ENCODE results near the gene IGLL5.
"Not testable (repeated sequence)": the region's sequence is repeated elsewhere in the genome, so short reads cannot be mapped to it uniquely, and the experiment has no call there.

Gene IGLL5

GRCh38 chr22:22912988-22913253 is 25.3 kb downstream of the IGLL5 start:
- DNase-seq, result no peak

DNA sequence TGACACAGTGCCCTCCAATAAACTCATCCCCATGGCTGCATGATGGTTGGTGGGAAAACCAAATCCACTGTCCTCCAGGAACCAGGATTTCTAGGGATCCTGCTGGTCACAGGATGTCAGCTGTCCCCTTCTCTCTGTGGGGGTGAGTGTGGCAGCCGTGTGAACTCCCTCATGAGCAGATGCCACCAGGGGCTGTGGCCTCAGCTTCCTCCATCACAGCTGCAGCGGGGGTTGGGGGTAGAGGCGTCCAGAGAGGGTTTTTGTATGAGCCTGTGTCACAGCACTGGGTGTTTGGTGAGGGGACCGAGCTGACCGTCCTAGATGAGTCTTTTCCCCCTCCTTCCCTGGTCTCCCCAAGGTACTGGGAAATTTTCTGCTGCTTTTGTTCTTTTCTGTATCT is 26.4 kb downstream of the IGLL5 start:
- no peak for DNase-seq

DNA sequence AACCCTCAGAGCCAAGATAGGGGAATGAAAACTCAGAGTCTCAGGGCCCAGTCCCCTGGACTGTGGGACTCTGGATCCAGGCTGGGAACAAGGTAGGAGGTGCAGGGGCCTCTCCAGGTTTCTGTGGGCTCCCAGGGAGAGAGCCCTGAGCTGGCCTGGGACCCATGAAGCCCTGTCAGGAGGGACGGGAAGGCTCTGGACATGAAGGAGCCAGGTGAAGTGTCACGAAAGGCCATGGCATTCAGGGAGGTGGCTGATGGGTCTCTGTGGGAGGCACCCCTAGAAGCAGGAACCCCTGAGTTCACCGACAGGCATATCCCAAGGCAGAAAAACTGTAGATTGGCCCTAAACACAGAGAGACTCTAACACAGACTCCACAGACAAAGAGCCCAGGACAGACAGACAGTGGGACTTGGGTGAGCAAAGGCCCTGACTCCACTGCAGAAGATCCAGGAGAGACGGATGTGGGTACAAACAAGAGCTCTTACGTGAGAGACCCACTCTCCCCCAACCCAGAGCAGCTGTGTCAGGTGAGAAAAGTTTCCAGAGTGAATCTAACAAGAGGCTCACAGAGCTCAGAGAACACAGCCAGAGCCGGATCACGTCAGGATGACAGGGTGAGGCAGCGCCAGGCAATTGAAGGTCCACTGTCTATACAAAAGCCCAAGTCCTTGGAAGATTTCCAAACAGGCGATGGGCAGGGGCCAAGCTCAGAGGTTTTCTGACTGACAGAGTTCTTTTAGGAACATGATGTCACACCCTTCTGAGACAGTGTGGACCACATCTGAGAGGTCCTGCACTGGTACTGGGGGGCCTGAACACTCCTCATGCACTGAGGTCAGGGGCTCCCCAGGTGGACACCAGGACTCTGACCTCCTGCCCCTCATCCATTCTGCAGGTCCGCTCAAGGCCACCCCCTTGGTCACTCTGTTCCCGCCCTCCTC is 27.4 kb downstream of the IGLL5 start:
- DNase-seq, result peak in 4 of 58 donors; percentile 4 to 42 (median 12)

GRCh38 chr22:22915670-22916035 is 28.0 kb downstream of the IGLL5 start:
- DNase-seq, result no peak

GRCh38 chr22:22916215-22916951 is 28.8 kb downstream of the IGLL5 start:
- DNase-seq, result no peak

- DNase-seq, result no peak
These were observed 29.3 kb downstream of the IGLL5 start for GRCh38 chr22:22916952-22917290.

GRCh38 chr22:22917377-22917776 is 29.8 kb downstream of the IGLL5 start:
- no peak for DNase-seq

GRCh38 chr22:22918297-22918965 is 30.8 kb downstream of the IGLL5 start:
- no peak for DNase-seq

GRCh38 chr22:22919041-22919440 is 31.4 kb downstream of the IGLL5 start:
- DNase-seq, result no peak

- no peak for DNase-seq
These were observed 32.6 kb downstream of the IGLL5 start for GRCh38 chr22:22920104-22920654.

DNA sequence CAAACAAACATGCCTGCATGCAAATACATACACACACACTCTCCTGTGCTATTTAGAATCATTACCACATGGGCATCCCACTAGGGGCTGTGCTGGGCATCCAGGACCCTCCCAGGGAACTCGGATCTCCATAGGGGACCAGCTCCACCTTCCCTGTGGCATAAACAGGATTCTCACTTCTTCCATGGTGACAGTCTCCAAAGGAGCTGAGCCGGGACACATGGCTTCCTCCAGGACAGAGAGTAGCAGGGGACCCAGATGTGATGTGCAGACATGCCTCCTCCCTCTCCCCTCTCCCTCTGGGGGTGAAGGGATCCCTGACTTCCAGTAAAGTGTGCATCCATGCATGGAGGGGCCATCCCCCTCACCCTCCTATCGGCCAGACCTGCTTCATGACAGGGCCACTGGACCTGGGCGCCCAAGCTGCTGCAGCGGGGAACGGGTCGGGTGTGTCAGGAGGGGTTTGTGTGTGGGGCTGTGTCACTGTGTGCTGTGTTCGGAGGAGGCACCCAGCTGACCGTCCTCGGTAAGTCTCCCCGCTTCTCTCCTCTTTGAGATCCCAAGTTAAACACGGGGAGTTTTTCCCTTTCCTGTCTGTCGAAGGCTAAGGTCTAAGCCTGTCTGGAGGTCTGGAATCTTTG is 33.4 kb downstream of the IGLL5 start:
- no peak for DNase-seq

DNA sequence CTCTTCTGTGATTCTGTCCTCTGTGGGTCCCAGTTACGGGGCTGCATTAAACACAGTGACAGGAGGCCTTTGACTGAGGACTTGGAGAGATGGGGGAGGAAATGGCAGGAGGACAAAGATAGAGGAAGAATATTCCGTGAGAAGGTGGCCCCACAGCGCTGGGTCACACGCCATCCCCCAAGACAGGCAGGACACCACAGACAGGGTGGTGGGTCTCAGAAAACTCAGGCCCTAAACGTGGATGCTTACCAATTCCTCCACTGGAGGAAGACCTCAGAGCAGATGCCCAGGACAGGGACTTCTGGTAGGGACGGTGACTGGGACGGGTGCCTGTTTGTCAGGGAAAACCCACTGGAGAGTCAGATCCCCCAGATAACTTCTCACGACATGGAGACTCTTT is 34.0 kb downstream of the IGLL5 start:
- no peak for DNase-seq

DNA sequence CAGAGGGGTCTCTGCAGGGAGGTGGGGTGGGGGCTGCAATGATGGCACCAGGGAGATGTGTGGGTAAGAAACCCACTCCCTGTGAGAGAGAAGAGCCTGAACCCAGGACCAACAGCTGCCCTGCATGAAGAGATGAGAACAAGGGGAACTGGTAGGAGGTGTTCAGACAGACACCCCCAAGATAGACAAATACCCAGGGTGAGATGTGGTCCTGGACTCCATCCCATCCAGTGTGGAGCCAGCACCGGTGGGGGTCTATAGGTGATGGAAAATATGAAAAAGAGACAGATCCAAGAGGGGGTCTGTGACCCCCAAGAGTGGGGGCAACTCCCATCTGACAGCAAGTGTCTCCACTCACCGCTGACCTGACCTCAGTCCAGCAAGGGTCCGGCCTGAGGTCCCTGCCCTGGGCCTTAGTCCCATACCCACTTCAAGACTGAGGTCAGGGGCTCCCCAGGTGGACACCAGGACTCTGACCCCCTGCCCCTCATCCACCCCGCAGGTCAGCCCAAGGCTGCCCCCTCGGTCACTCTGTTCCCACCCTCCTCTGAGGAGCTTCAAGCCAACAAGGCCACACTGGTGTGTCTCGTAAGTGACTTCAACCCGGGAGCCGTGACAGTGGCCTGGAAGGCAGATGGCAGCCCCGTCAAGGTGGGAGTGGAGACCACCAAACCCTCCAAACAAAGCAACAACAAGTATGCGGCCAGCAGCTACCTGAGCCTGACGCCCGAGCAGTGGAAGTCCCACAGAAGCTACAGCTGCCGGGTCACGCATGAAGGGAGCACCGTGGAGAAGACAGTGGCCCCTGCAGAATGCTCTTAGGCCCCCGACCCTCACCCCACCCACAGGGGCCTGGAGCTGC is 34.7 kb downstream of the IGLL5 start:
- DNase-seq, result not testable (repeated sequence)

DNA sequence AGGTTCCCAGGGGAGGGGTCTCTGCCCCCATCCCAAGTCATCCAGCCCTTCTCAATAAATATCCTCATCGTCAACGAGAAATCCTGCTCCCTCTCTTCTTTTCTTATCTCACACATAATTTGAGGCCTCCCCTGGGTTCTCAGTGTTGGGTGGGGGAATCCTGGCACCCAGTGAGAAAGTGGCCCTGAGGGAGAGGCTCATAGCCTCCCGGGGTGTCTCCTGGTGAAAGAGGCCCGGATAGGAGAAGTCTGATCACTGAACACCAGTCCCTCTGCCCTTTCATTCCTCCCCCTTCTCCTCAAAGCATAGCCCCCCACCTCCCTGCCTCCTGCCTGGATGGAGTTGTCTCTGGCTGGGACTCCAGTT is 35.3 kb downstream of the IGLL5 start:
- DNase-seq, result no peak

GRCh38 chr22:22923379-22923778 is 35.8 kb downstream of the IGLL5 start:
- no peak for DNase-seq

DNA sequence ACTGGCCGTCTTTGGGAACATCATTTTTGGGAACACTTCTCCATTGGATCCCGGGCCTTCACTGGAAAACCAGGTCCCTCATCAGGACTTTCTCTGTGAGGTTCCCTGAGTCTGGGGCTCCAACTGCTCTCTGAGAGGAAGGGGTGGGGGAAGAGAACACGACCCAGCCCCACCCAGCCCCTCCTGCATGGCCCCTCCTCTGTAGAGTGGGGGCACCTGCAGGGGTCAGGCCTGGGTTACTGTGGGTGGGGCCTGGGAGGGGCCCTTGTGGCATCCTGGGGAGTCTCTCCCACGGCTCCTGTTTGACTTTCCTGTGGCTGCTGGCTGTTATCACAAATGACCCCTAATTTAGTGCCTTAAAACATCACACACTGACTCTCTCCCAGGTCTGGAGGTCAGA is 36.3 kb downstream of the IGLL5 start:
- DNase-seq, result no peak

- no peak for DNase-seq
These were observed 36.9 kb downstream of the IGLL5 start for GRCh38 chr22:22924369-22925145.

- no peak for DNase-seq
These were observed 37.7 kb downstream of the IGLL5 start for GRCh38 chr22:22925146-22925804.

DNA sequence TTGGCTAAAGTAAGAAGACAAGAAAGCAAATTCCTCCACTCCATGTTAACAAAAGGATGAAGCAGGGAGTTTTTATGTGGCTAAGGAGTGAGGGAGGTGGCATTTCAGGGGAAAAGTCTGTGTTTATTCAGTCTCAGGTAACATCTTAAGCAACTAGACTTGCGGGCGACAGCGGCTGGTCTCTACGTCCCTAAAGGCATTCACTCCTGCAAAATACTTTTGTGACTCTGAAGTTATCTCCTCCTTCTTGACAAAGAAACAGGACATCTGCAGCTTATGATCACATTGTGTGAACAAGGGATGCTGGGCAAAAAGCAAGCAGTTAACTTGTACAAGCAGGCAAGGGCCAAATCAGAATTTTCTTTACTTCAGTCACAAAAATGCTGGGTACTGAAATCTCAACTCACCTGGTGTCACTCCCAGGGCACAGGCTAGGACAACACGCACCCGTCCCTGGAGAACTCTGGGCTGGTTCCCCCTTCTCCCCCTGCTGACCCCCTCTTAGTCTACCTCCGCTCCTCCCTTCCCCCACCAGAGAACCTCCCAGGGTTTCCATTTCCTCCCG is 38.3 kb downstream of the IGLL5 start:
- DNase-seq, result no peak
